ENCODE measurements around the gene MCTP1. TPM values are rescaled to one million over a fixed set of nuclear protein-coding genes. Genes with fewer than 3 reads are reported as not detected.

MCTP1 gene
- total RNA-seq, 1 experiment from 2014 or later = 5.6 TPM

DNA sequence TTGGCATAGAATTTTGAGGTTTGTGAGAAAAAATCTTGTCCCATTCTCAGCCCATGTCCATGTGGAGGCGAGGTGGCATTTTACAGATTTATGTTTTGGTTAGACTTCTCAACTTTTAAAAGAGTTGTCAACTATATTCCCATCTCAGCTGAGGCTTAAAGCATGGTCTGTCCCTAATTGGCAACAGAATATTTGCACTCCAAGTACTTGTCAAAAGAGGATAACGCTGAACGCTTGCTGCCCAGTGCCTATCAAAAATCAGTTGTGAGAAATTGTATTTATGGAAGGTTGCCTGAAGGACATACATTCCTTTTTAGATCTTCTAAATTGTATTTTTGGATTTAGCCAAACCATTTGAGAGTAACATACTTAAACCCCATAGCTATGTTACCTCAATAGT is 464.4 kb downstream of the MCTP1 start (continued):
- TF ChIP-seq, protein P1, sequence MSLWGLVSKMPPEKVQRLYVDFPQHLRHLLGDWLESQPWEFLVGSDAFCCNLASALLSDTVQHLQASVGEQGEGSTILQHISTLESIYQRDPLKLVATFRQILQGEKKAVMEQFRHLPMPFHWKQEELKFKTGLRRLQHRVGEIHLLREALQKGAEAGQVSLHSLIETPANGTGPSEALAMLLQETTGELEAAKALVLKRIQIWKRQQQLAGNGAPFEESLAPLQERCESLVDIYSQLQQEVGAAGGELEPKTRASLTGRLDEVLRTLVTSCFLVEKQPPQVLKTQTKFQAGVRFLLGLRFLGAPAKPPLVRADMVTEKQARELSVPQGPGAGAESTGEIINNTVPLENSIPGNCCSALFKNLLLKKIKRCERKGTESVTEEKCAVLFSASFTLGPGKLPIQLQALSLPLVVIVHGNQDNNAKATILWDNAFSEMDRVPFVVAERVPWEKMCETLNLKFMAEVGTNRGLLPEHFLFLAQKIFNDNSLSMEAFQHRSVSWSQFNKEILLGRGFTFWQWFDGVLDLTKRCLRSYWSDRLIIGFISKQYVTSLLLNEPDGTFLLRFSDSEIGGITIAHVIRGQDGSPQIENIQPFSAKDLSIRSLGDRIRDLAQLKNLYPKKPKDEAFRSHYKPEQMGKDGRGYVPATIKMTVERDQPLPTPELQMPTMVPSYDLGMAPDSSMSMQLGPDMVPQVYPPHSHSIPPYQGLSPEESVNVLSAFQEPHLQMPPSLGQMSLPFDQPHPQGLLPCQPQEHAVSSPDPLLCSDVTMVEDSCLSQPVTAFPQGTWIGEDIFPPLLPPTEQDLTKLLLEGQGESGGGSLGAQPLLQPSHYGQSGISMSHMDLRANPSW (CRISPR knock-in tag; conservative IDR thresholded peaks at IDR 0.05; ENCODE audit: low read depth) = no peak
- TF ChIP-seq ETV6 (CRISPR knock-in tag; IDR thresholded peaks at IDR 0.05) (no peak), RORB (CRISPR knock-in tag; IDR thresholded peaks at IDR 0.05) (no peak), SMAD4 (CRISPR knock-in tag; IDR thresholded peaks at IDR 0.05) (no peak), FOXK1 (CRISPR knock-in tag; IDR thresholded peaks at IDR 0.05) (no peak), ATF1 (CRISPR knock-in tag; IDR thresholded peaks at IDR 0.05) (no peak)
- TF ChIP-seq, protein P2, sequence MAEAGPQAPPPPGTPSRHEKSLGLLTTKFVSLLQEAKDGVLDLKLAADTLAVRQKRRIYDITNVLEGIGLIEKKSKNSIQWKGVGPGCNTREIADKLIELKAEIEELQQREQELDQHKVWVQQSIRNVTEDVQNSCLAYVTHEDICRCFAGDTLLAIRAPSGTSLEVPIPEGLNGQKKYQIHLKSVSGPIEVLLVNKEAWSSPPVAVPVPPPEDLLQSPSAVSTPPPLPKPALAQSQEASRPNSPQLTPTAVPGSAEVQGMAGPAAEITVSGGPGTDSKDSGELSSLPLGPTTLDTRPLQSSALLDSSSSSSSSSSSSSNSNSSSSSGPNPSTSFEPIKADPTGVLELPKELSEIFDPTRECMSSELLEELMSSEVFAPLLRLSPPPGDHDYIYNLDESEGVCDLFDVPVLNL (CRISPR knock-in tag; IDR thresholded peaks at IDR 0.05; ENCODE audit: borderline replicate concordance, low read depth) = no peak

DNA sequence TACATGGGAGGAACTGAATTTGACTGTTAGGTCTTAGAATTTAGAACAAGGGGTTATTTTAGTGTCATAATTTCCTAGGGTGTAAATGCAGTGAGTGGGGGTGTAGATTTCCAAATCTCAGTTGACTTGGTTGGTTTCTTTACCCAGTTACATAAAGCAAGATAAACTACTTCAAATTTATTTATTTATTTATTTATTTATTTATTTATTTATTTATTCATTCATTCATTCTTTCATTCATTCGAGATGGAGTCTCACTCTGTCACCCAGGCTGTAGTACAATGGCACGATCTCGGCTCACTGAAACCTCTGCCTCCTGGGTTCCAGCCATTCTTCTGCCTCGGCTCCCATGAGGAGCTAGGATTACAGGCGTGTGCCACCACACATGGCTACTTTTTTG is 466.0 kb downstream of the MCTP1 start:
- TF ChIP-seq CBFB (CRISPR knock-in tag; IDR thresholded peaks at IDR 0.05; ENCODE audit: low read depth) (no peak), SMAD3 (CRISPR knock-in tag; IDR thresholded peaks at IDR 0.05; ENCODE audit: borderline replicate concordance) (no peak), FOXJ3 (CRISPR knock-in tag; IDR thresholded peaks at IDR 0.05; ENCODE audit: borderline replicate concordance) (no peak), NR2C2 (CRISPR knock-in tag; IDR thresholded peaks at IDR 0.05) (no peak), ZNF232 (CRISPR knock-in tag; IDR thresholded peaks at IDR 0.05) (no peak)
- TF ChIP-seq, protein P3, sequence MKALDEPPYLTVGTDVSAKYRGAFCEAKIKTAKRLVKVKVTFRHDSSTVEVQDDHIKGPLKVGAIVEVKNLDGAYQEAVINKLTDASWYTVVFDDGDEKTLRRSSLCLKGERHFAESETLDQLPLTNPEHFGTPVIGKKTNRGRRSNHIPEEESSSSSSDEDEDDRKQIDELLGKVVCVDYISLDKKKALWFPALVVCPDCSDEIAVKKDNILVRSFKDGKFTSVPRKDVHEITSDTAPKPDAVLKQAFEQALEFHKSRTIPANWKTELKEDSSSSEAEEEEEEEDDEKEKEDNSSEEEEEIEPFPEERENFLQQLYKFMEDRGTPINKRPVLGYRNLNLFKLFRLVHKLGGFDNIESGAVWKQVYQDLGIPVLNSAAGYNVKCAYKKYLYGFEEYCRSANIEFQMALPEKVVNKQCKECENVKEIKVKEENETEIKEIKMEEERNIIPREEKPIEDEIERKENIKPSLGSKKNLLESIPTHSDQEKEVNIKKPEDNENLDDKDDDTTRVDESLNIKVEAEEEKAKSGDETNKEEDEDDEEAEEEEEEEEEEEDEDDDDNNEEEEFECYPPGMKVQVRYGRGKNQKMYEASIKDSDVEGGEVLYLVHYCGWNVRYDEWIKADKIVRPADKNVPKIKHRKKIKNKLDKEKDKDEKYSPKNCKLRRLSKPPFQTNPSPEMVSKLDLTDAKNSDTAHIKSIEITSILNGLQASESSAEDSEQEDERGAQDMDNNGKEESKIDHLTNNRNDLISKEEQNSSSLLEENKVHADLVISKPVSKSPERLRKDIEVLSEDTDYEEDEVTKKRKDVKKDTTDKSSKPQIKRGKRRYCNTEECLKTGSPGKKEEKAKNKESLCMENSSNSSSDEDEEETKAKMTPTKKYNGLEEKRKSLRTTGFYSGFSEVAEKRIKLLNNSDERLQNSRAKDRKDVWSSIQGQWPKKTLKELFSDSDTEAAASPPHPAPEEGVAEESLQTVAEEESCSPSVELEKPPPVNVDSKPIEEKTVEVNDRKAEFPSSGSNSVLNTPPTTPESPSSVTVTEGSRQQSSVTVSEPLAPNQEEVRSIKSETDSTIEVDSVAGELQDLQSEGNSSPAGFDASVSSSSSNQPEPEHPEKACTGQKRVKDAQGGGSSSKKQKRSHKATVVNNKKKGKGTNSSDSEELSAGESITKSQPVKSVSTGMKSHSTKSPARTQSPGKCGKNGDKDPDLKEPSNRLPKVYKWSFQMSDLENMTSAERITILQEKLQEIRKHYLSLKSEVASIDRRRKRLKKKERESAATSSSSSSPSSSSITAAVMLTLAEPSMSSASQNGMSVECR (CRISPR knock-in tag; IDR thresholded peaks at IDR 0.05; ENCODE audit: borderline replicate concordance) = no peak
- no peaks in the 10 kb centered on the region for H3K27me3 Mint-ChIP-seq (ENCODE audit: low read depth)
- no peaks in the 10 kb centered on the region for H3K36me3 Mint-ChIP-seq
- no peak overlapping the region for H3K27ac Mint-ChIP-seq
- DNase-seq (ENCODE audit: low spot score) (no peak), ATAC-seq (no peak)
- H3K9me3 Mint-ChIP-seq = no peaks in the 10 kb centered on the region
- CTCF ChIA-PET = interaction anchor here (1.6 kb wide), 1 partner anchor 14 kb away, joined by 3 read pairs; no protein-coding TSS in a partner anchor
- H3K4me3 Mint-ChIP-seq = no peak overlapping the region
- H3K4me1 Mint-ChIP-seq = no peaks in the 10 kb centered on the region
- POLR2A ChIA-PET = no interaction called here

DNA sequence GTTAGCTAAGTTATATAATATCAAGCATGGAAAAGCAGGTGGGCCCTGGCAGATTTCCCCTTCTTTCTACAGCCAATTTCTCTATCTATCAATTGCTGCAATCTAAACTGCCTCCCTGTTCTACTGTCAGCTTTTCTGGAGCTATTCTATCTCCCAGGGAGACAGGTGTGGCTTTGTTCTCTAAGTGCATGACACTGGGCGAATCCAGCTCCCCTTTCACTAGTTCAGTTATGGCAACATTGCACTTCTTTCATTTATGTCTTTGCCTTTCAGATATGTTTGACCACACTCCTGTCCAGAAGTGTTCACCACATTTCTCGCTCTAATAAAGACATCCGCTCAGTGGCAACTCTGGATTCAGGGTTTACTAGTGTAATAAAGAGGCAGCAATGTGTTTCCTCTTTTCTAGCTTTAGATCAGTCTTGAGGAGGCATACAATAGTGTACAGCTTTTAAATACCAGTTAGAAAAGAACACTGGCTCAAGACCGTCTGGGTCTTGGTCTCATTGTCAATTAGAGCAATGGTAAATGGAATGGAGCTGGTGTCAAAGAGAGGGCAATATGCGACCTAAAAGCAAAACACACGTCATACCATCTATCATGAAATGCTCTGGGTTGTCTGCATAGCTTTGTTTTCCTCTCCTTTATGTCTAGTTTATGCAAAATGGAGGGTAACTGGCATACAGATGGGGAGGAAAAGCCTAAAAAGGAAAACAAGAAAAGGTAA is 469.4 kb downstream of the MCTP1 start:
- CTCF ChIA-PET = interaction anchor here (0.6 to 1.0 kb wide), 2 partner anchors 16 to 69 kb away, joined by 3 to 4 read pairs; no protein-coding TSS in a partner anchor
- DNase-seq (ENCODE audit: low spot score) (no peak), ATAC-seq (no peak)
- Mint-ChIP-seq H3K9me3 (no peaks in the 10 kb centered on the region), H3K27me3 (ENCODE audit: low read depth) (no peaks in the 10 kb centered on the region), H3K27ac (no peak overlapping the region), H3K36me3 (no peaks in the 10 kb centered on the region), H3K4me3 (no peak overlapping the region), H3K4me1 (peaks cover 7% of the 10 kb centered on the region; the same call in 1 of the 2 replicates)
- POLR2A ChIA-PET = interaction anchor here (0.6 kb wide), 1 partner anchor 189 kb away, joined by 3 read pairs; no protein-coding TSS in a partner anchor
- TF ChIP-seq GRHL2 (CRISPR knock-in tag; IDR thresholded peaks at IDR 0.05; ENCODE audit: insufficient replicate concordance, severe bottlenecking) (no peak), SOX15 (CRISPR knock-in tag; IDR thresholded peaks at IDR 0.05) (no peak), ZNF416 (CRISPR knock-in tag; IDR thresholded peaks at IDR 0.05) (no peak), TP53 (CRISPR knock-in tag; IDR thresholded peaks at IDR 0.05) (no peak)
- TF ChIP-seq, protein P4, sequence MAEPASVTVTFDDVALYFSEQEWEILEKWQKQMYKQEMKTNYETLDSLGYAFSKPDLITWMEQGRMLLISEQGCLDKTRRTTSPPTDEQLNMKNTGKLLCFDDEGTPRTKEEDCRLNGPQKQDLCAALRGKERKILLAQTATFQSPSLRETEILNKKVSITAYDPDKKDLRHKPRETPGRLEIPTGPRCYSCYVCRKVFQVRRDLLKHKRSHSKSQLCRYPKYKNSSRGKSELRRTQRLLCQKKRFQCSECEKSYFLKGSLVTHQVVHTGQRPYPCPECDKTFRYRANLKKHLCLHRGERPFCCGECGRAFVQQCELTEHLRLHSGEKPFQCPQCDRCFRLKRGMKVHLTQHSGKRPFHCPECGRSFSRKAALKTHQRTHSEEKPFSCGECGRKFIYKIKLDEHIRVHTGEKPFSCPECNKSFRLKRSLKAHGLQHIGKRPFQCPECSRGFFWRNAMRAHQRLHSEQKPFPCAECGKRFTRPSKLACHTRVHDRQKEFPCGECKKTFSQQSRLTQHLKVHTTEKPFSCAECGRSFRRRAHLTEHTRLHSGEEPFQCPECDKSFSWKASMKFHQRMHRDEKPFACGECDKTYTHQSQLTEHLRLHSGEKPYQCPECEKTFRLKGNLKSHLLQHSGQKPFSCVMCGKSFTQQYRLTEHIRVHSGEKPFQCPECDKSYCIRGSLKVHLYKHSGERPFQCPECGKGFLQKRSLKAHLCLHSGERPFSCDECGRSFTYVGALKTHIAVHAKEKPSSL (CRISPR knock-in tag; conservative IDR thresholded peaks at IDR 0.05) = no peak
- TF ChIP-seq, protein P5, sequence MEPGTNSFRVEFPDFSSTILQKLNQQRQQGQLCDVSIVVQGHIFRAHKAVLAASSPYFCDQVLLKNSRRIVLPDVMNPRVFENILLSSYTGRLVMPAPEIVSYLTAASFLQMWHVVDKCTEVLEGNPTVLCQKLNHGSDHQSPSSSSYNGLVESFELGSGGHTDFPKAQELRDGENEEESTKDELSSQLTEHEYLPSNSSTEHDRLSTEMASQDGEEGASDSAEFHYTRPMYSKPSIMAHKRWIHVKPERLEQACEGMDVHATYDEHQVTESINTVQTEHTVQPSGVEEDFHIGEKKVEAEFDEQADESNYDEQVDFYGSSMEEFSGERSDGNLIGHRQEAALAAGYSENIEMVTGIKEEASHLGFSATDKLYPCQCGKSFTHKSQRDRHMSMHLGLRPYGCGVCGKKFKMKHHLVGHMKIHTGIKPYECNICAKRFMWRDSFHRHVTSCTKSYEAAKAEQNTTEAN (CRISPR knock-in tag; IDR thresholded peaks at IDR 0.05) = no peak

All from WTC11 (cell line).